Brain pericyte (primary cell): ENCODE results near the gene CIB2.
"Not testable (repeated sequence)": the region's sequence is repeated elsewhere in the genome, so short reads cannot be mapped to it uniquely, and the experiment has no call there.

Experiments
- DNase-seq: peaks from one replicate; pipeline ENCODE4 v3.0.0-alpha.2; 2012; ENCODE audit warnings: low read depth, low spot score

CIB2 gene

GRCh38 chr15:78131295-78132061, at the start of gene CIB2:
TSS of gene CIB2 (minus strand) at chr15:78131445. CDS start at chr15:78131215, 230 bp downstream.
- DNase-seq = no peak

- DNase-seq = no peak
These were observed 48.7 kb upstream of the CIB2 start for GRCh38 chr15:78179906-78180305.

GRCh38 chr15:78179286-78179840, 48.1 kb upstream of the CIB2 start:
- DNase-seq = no peak

DNA sequence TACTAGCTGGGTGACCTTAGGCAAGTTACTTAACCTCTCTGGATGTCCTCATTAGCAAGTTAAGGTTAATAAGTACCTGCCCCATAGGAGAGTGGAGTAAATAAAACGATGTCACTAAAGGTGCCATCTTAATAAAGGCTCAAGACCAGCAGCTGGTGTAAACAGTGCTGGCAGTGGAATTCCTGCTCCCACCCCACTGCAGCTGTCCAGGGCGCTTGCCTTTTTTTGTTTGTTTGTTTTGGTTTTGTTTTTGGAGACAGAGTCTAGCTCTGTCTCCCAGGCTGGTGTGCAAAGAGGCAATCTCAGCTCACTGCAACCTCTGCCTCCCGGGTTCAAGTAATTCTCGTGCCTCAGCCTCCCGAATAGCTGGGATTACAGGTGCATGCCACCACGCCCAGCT, 46.8 kb upstream of the CIB2 start:
- DNase-seq = no peak

DNA sequence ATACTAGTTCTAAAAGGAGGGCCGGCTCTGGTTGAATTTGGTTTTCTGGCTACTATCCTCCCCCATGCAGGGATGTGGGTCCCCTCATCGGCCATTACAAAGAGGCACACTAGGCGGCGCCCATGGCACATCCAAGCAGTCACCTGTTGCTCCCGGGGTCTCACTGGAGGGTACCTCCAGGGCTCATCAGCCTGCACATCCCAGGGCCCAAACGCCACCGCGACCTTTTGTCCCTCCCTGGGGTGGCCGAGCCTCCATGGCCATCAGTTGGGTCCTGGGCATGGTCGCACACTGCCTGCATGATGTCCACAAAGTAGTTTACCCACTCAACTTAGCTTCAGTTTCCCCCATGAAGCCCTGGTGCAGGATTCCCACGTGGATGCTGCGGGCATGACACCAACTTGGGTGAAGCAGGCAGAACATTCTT, 46.2 kb upstream of the CIB2 start:
- DNase-seq = no peak

DNA sequence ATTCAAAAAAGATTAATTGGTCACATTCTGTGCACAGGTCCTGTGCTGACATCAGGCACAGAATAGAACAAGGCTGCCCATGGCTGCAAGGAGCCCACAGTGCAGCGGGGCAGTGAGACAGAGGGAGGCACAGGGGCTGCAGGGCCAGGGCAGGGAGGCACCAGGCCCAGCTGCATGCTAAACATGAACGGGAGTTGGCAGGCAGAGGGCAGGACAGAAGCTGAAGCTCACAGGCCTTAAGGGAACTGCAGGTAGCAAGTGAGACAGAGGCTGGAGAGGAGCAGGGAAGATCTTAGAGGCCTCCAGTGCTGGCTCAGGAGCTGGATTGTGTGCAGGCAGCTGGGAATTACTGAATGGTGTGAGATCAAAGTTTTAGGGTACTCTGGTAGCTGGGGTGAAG, 44.1 kb upstream of the CIB2 start:
- no peak for DNase-seq

GRCh38 chr15:78174401-78174800, 43.2 kb upstream of the CIB2 start:
- no peak for DNase-seq

GRCh38 chr15:78171864-78172472, 40.7 kb upstream of the CIB2 start:
- DNase-seq = no peak

GRCh38 chr15:78170848-78171773, 39.9 kb upstream of the CIB2 start:
- no peak for DNase-seq

GRCh38 chr15:78168608-78169007, 37.4 kb upstream of the CIB2 start:
- no peak for DNase-seq

GRCh38 chr15:78167227-78167888, 36.1 kb upstream of the CIB2 start:
- DNase-seq = no peak

DNA sequence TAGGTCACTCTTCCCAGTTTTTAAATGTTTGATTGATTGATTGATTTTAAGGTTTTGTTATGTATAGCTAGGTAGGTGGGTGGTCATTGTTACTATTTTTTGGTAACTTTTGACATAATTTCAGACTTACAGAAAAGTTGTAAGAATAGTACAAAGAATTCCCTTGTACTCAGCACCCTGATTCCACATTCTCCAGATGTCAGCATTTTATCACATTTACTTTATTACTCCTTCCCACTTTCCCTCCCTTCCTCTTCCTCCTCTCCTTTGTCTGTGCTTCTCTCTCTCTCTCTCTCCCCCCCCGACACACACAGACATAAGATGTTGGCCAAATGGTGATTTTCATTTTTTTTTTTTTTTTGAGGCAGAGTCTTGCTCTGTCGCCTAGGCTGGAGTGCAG, 32.8 kb upstream of the CIB2 start:
- DNase-seq = no peak

DNA sequence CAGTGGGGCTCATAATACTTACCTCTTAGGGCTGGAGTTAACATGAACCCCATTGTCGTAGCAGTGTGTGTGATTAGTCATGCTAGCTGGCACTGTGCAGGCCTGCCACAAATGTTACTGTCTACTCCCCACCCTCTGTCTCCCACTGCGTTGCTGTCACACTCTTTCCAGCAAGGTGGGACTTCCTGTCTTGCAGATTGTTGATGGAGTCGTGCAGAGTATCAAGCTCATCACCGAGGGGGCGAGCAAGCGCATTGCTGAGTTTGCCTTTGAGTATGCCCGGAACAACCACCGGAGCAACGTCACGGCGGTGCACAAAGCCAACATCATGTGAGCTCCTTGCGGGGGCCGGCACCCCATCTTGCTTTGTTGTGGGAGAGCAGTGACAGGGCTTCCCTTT, 30.8 kb upstream of the CIB2 start:
- no peak for DNase-seq

GRCh38 chr15:78159395-78159794, 28.1 kb upstream of the CIB2 start:
- no peak for DNase-seq

DNA sequence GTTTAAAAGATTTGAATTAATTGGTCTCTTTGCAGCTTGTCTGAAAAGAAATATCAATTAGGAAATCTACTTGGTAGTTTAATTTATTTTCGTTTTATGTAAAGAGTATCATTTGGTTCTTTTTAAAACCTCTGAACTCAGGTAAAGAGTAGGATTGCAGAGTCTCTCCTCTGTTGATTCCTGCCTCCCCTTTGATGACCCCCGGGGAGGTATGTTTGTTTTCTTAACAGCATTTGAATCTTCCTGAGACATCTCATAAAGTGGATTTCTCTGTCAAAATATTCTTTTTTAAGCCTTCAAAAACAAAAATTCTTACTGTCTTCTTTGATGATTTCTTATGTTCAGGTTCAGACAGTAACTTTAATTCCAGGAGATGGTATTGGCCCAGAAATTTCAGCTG, 26.0 kb upstream of the CIB2 start:
- no peak for DNase-seq

- DNase-seq = no peak
These were observed 25.4 kb upstream of the CIB2 start for GRCh38 chr15:78156653-78157052.

DNA sequence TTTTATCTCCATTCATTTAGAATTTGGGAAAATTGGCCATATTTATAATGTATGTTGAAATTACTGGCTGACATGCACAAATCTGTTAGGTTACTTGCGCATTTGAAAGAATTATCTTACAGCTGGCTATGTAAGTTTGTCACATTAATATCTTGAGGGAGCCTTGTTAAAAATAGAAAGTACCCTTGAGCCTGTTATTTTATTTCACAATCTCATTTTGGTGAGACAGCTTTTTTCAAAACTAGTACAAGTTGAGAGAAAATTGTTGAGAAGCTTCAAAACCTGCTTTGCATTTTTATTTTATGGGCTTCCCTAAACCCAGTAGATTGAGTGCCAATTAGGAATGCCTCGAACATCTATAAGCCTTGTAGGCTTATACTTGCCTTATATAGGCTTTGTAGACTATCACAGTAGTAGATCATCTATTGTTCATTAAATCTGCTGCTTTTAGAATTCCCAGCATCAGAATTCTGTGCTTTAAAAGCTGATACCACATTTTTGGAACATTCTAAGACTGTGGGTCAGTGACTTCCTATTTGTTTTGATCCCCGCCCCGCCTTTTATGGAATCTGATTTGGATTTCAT, 24.2 kb upstream of the CIB2 start:
- DNase-seq = no peak

GRCh38 chr15:78154955-78155354, 23.7 kb upstream of the CIB2 start:
- DNase-seq = no peak

GRCh38 chr15:78151075-78151474, 19.8 kb upstream of the CIB2 start:
- DNase-seq = not testable (repeated sequence)

GRCh38 chr15:78149805-78150751, 18.8 kb upstream of the CIB2 start:
- no peak for DNase-seq
